DMS53 treated with DMSO at 0.1 percent for 48 hours (cell line): ENCODE results near the gene SCYGR5.
"Not testable (repeated sequence)": the region's sequence is repeated elsewhere in the genome, so short reads cannot be mapped to it uniquely, and the experiment has no call there.

Source experiments
- DNase-seq: peaks from one replicate; lab custom pipeline; 2025; ENCODE audit not compliant: unreplicated experiment; lab: John Stamatoyannopoulos, UW

The SCYGR5 gene

DNA sequence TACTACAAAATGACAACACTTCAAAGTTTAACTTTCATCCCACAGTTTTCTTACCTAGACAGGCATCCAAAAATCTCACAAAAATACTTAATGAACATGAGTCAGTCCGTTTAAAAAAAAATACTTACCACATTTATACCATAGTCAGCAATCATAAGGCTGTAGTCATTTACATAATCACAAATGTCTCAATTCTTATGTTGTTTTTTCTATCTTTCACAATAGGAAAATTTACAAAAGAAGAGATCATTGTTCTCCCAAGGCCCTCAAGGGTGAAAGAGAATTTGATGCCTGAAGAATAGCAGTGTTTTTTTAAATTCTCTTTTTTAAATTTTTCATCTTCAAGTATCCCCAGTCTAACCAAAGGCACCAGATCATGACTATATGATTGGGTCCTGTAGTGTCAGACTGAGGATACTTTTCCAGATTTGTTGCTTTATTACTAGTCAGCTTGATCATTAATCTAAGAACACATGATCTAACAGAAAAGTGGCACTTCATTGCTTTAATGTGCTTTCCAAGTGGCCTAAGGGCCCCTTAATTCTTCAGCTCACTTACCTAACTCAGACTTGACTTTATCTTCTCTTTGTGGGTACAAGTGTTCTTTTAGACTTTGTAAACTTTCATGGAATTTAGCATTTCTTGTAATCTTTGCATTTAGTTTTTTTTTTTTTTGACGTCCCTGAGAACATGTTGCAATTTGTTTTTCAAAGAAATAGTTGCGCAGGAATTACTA, 4.7 kb downstream of the SCYGR5 start:
- no peak for DNase-seq

DNA sequence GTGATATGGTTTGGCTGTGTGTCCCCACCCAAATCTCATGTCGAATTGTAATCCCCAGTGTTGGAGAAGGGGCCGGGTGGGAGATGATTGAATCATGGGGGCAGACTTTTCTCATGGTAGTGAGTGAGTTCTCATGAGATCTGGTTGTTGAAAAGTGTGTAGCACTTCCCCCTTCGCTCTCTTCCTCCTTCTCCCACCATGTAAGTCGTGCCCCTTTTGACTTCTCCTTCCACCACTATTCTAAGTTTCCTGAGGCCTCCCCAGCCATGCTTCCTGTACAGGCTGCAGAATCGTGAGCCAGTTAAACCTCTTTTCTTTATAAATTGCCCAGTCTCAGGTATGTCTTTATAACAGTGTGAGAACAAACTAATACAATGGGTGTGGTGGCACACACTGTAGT, 7.0 kb downstream of the SCYGR5 start:
- not testable (repeated sequence) for DNase-seq

DNA sequence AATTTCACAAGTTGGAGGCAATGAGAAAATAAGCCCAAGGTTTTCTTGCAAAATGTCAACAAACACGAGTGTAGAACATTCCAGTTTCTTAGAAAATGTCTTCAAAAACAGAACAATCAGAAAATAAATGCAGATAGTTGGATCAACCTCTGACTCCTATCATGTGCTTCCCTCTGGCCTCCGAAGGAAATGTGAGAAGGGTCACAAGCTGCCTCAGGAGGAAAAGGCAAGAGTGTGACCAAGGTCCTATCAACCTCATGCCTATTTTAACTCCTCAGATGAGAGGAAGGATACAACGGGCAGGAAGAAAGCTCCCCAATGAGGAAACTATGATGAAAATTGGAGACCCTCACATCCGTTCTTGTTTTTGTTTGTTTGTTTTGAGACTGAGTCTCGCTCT, 7.9 kb downstream of the SCYGR5 start:
- no peak for DNase-seq

DNA sequence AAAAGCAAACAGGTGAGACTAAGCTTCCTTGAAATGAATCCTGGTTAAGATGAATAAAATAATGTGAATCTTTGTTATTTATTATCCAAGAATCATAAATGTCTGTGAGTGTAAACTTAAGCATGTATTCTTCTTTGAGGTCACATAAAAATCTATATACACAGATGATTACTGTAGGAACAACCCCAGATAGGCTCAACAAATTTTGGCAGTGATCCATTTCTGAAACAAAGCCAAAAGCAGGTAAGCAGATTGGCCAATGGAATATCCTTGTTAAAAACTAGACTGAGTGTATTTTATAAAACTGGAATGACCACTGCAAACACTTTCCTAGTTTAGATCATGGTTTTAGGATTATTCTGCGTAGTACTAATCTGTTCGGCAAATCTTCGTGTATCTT, 11.3 kb downstream of the SCYGR5 start:
- no peak for DNase-seq

DNA sequence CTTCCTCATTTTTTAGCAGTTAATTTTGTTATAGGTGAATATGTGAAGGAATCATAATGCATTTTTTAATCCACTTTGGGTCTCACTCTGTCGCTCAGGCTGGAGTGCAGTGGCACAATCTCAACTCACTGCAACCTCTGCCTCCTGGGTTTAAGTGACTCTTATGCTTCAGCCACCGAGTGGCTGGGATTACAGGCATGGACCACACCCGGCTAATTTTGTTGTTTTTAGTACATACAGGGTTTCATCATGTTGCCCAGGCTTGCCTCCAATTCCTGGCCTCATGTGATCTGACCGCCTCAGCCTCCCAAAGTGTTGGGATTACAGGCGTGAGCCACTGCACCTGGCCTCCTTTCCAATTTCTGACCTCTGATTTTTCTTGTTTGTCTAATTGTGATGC, 17.7 kb downstream of the SCYGR5 start:
- no peak for DNase-seq

DNA sequence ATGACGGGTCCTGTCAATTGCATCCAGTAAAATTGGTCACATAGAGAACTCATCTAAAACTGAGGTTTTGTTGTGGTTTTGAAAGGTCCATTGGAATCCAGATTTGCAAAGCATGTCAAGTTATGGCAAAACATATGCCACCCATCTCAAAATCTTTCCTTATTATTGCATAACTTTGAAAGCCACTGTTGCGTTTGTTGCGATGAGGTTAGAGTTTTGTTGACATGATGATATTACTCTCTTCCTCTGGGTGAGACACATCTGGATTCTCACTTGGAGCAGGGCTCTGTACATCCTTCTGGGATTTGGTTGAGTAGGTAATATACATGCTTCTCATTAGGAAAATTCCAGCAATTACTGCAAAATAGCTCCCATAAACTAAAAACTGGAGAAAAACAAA, 20.6 kb downstream of the SCYGR5 start:
- DNase-seq = no peak

DNA sequence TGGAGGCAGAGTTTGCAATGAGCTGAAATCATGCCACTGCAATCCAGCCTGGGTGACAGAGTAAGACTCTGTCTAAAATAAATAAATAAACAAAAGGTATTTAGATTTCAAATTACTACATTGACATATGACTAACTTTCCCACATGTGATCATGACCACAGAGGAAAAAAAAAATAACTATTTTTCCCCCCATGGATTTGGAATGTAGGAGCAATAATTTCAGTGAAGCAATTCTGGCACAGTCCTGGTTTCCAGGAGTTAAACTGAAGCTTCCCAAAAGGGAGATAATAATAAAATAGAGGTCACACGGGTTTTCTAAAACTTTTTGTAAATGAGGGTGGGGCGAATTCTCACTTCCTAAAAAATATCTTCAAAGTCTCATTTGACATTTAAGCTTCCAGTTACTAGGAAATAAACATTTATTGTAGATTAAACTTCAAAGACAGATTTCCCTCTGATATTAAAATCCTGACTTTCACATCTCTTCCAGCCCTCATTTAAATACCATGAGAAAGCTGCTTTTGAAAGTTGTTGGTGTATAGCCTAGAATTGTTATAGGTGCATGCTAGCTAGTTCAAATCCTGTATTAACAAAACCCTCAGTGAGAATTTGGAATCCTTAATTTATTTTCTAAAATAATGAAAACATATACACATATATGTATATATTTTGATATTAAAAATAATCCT, 30.5 kb downstream of the SCYGR5 start:
- DNase-seq = no peak

DNA sequence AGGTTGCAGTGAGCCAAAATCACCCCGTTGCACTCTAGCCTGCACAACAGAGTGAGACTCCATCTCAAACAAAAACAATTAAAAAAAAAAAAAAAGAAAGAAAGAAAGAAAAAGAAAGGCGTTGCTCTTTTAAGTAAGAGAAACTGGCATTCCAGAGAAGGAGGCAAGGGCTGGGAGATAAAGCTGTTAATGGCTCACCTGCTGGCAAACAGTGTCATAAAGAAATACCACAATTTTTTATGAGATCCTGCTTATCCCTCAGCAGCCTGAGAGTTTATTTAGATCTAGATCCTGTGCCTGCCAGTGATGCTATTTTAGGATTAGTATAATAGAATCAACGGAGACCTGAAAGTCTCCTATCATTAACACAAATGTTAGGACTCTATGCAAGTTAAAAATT, 35.0 kb downstream of the SCYGR5 start:
- no peak for DNase-seq

DNA sequence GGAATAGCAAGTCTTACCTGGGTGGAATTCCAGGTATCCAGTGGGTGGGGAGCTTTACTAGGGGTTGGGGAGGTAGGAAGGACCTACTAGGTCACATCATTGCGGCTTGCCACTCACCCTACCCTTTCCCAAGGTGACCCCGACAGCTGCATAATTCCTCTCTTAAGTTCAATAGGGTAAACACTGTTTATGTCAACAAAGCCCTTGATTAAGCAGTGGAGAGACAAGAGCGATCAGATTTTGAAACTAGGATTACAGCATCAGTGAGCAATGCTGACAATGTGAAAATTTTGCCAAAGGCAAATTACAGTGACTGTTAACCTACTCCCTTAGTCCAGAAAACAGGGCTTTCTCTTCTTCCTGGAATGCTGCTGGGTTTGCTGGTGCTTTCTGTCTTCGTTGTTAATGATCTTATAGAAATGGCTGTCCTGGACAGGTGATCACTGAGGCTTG, 36.7 kb downstream of the SCYGR5 start:
- DNase-seq = peak; percentile 26

DNA sequence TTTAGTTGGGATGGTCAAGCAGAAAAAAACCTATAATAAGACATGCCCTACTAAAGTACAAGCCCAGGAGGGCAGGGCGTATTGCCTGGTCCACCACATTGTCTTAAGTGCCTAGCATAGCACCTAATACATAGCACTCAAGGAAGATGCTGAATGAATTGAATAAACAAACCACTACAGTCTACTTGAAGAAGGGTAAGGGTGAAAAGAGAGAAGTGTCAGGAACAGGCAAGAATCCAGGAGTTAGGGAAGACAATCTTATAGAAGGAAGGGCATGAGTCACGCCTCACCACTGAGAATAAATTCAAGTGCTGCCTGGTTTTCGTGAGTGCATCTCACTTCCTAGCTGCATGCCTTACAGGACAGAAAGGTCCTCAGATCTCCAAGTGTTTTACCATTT, 37.4 kb downstream of the SCYGR5 start:
- no peak for DNase-seq

DNA sequence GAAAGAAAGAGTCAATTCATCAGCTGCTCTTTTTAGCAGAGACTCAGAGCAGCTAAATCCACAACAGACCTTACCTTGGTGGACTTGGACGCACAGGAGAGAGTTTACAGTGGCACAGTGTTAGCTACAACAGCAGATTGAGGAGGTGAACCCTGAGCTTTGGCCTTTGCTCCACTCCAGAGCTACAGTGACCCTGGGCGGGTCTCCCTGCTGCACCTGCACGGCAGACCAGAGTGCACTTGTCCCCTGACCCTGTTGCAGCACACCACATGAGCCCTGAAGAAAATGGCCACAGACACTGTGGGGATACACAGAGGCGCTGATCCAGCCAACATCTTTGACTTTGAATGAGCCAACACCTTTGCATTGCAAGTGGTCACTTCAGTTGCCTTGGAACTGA, 40.3 kb downstream of the SCYGR5 start:
- no peak for DNase-seq

DNA sequence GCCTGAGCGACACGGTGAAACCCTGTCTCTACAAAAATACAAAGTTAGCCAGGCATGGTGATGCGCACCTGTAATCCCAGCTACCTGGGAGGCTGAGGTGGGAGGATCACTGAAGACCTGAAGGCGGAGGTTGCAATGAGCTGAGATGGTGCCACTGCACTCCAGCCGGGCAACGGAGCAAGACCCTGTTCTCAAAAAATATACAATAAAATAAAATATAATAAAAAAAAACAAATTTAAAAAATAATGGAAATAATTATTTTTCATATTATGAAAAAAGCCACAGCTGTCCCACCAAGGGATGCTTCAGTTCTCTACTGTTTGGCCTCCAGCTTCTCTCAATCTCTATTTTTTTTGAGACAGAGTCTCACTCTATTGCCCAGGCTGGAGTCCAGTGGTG, 40.8 kb downstream of the SCYGR5 start:
- DNase-seq = no peak

DNA sequence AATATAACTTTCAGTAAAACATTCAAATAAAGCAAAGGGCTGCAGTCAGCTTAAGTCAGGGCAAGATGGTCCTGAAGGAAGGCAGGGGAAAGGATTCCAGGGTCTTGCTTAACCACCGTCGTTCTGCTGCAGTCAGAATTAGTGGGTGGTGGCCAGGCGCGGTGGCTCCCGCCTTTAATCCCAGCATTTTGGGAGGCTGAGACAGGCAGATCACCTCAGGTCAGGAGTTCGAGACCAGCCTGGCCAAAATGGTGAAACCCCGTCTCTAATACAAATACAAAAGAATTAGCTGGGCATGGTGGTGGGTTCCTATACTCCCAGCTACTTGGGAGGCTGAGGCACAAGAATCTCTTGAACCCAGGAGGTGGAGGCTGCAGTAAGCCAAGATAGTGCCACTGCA, 44.4 kb downstream of the SCYGR5 start:
- no peak for DNase-seq

DNA sequence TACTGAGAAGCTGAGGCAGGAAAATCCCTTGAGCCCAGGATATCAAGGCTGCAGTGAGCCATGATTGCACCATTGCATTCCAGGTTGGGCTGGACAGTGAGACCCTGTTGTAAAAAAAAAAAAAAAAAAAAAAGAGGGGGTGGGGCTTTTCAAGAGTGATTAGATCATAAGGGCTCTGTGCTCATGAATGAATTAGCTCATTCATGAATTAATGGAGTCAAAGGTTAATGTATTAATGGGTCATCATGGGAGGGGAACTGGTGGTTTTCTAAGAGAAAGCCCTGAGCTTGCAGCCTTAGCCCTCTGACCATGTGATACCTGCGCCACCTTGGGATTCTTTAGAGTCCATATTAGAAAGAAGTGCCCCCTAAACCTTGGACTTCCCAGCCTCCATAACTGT, 46.7 kb downstream of the SCYGR5 start:
- DNase-seq = no peak

DNA sequence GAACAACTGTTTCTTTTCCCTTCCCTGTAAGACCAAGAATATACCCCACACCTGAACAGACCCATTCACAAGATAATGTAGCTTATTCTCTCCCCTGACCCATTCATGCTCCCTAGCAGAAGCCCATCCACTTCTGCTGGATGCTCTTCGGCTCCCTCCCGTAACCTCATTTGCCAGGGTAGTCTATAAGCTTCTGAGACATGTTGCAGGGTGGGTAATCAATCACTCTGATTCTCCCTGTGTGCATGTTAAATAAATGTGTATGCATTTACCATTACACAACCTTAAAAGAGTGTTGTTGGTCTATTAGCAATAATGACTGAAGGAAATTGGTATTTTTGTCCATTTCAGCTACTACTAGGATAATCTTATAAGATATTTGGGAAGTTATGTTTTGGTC, 49.9 kb downstream of the SCYGR5 start:
- DNase-seq = no peak
